Measurements from ENCODE around the gene AAK1. TPM values are rescaled to one million over a fixed set of nuclear protein-coding genes. Genes with fewer than 3 reads are reported as not detected.

Gene AAK1
- polyA plus RNA-seq, 1 donor from 2014 or later, result 26.7 TPM

- Histone ChIP-seq H3K79me2 (replicated peaks; ENCODE audit: insufficient read depth, low read length) (peaks cover 3% of the 10 kb centered on the region), H3K9me2 (ENCODE audit: insufficient read depth, low read length) (no peaks in the 10 kb centered on the region), H3K36me3 (ENCODE audit: insufficient read depth, low read length) (no peaks in the 10 kb centered on the region), H3K9ac (ENCODE audit: low read length) (no peak overlapping the region), H2AFZ (ENCODE audit: low read depth, low read length) (no peak overlapping the region), H3K4me2 (ENCODE audit: low read length) (no peak overlapping the region), H3K27me3 (ENCODE audit: insufficient read depth, low read depth, low read length) (no peaks in the 10 kb centered on the region), H3K4me3 (ENCODE audit: low read length) (no peak overlapping the region), H3K27ac (ENCODE audit: low read length) (no peak overlapping the region), H4K20me1 (ENCODE audit: insufficient read depth) (no peaks in the 10 kb centered on the region), H3F3A (ENCODE audit: insufficient read depth, low read length, poor library complexity, severe bottlenecking) (no peaks in the 10 kb centered on the region), H3K9me3 (ENCODE audit: low read length) (no peaks in the 10 kb centered on the region)
- TF ChIP-seq RAD21 (conservative IDR thresholded peaks at IDR 0.05) (no peak), MXI1 (conservative IDR thresholded peaks at IDR 0.05; ENCODE audit: poor library complexity, severe bottlenecking) (no peak), EP300 (conservative IDR thresholded peaks at IDR 0.05; ENCODE audit: poor library complexity, severe bottlenecking) (no peak)
- TF ChIP-seq, protein P1, sequence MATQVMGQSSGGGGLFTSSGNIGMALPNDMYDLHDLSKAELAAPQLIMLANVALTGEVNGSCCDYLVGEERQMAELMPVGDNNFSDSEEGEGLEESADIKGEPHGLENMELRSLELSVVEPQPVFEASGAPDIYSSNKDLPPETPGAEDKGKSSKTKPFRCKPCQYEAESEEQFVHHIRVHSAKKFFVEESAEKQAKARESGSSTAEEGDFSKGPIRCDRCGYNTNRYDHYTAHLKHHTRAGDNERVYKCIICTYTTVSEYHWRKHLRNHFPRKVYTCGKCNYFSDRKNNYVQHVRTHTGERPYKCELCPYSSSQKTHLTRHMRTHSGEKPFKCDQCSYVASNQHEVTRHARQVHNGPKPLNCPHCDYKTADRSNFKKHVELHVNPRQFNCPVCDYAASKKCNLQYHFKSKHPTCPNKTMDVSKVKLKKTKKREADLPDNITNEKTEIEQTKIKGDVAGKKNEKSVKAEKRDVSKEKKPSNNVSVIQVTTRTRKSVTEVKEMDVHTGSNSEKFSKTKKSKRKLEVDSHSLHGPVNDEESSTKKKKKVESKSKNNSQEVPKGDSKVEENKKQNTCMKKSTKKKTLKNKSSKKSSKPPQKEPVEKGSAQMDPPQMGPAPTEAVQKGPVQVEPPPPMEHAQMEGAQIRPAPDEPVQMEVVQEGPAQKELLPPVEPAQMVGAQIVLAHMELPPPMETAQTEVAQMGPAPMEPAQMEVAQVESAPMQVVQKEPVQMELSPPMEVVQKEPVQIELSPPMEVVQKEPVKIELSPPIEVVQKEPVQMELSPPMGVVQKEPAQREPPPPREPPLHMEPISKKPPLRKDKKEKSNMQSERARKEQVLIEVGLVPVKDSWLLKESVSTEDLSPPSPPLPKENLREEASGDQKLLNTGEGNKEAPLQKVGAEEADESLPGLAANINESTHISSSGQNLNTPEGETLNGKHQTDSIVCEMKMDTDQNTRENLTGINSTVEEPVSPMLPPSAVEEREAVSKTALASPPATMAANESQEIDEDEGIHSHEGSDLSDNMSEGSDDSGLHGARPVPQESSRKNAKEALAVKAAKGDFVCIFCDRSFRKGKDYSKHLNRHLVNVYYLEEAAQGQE (IDR thresholded peaks at IDR 0.05; ENCODE audit: borderline replicate concordance), result no peak
These were observed 45.5 kb downstream of the AAK1 start for GRCh38 chr2:69597843-69598610.

DNA sequence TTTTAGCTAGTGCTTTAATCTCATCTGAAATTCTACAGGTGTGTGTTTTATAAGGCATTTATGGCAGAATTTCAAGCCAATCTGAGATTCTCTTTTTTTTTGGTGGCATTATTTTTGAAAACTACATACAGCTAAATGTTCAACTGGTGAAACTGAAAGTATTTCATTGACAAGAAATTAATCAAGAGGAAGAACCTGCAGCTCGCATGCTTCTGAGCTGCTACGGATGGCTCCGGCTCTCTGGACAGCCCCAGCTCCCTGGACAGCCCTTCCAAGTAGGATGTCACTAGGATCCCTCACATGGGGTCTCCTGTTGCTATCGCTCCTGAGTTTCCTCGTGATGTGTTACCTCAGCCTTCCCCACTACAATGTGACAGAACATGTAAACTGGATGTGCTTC lies 46.4 kb downstream of the AAK1 start:
- no peak overlapping the region for H3K4me3 ChIP-seq (ENCODE audit: low read length)
- no peaks in the 10 kb centered on the region for H4K20me1 ChIP-seq (ENCODE audit: insufficient read depth)
- peaks cover 3% of the 10 kb centered on the region for H3K79me2 ChIP-seq (replicated peaks; ENCODE audit: insufficient read depth, low read length)
- no peak overlapping the region for H3K4me2 ChIP-seq (ENCODE audit: low read length)
- no peaks in the 10 kb centered on the region for H3F3A ChIP-seq (ENCODE audit: insufficient read depth, low read length, poor library complexity, severe bottlenecking)
- H3K9me3 ChIP-seq (ENCODE audit: low read length), result no peaks in the 10 kb centered on the region
- H3K9me2 ChIP-seq (ENCODE audit: insufficient read depth, low read length), result no peaks in the 10 kb centered on the region
- no peak overlapping the region for H3K9ac ChIP-seq (ENCODE audit: low read length)
- H3K27me3 ChIP-seq (ENCODE audit: insufficient read depth, low read depth, low read length), result no peaks in the 10 kb centered on the region
- TF ChIP-seq EZH2 (IDR thresholded peaks at IDR 0.05; ENCODE audit: borderline replicate concordance, insufficient read depth, low read length, poor library complexity, severe bottlenecking), result no peak
- TF ChIP-seq TAF1 (IDR thresholded peaks at IDR 0.05; ENCODE audit: low read depth), result no peak
- TF ChIP-seq RAD21 (conservative IDR thresholded peaks at IDR 0.05), result no peak
- no peak for TF ChIP-seq SMC3 (conservative IDR thresholded peaks at IDR 0.05; ENCODE audit: poor library complexity)
- TF ChIP-seq, protein P1 (IDR thresholded peaks at IDR 0.05; ENCODE audit: borderline replicate concordance), result no peak
- TF ChIP-seq POLR2AphosphoS5 (IDR thresholded peaks at IDR 0.05), result no peak
- H2AFZ ChIP-seq (ENCODE audit: low read depth, low read length), result no peak overlapping the region
- H3K27ac ChIP-seq (ENCODE audit: low read length), result no peak overlapping the region
- no peaks in the 10 kb centered on the region for H3K36me3 ChIP-seq (ENCODE audit: insufficient read depth, low read length)

All from neural cell (in vitro differentiated cells).